AG04450 (cell line): ENCODE results near the gene MOV10. TPM values are rescaled to one million over a fixed set of nuclear protein-coding genes. Genes with fewer than 3 reads are reported as not detected.
"Not testable (repeated sequence)": the region's sequence is repeated elsewhere in the genome, so short reads cannot be mapped to it uniquely, and the experiment has no call there.

ENCODE experiments used
- CTCF ChIA-PET: fragments of 300-600, 350-600 bp; formaldehyde crosslinking; extraction: SDS; loops from one replicate; lab custom pipeline; 2022; ENCODE audit warnings: antibody characterized with exemption, inconsistent platforms; lab: Charles Lee
- POLR2A ChIA-PET: fragments of 350-600 bp; formaldehyde crosslinking; extraction: SDS; loops from one replicate; lab custom pipeline; 2021; ENCODE audit warnings: antibody characterized with exemption, inconsistent platforms; lab: Yijun Ruan, JAX
- DNase-seq: peaks from one replicate; pipeline ENCODE4 v3.0.0-alpha.2; 2011; ENCODE audit warnings: low read depth, low spot score
- H3K27ac ChIP-seq: one replicate; pipeline ENCODE4 v1.5.1; 2012; ENCODE audit warnings: low read depth, low read length, control low read depth
- H3K27me3 ChIP-seq: one replicate; pipeline ENCODE4 v1.6.0; 2012; ENCODE audit warnings: low read length; ENCODE audit not compliant: control insufficient read depth, insufficient read depth
- H3K4me3 ChIP-seq: 2 replicates; pipeline ENCODE4 v1.5.1; 2011; ENCODE audit warnings: mild to moderate bottlenecking, low read depth, low read length, control low read depth
- H3K9me3 ChIP-seq: 2 replicates; pipeline ENCODE4 v1.5.1; 2012; ENCODE audit warnings: low read length; ENCODE audit not compliant: control insufficient read depth, insufficient read depth
- polyA plus RNA-seq: library from polyadenylated mRNA; depleted of rRNA; stranded (reverse); fragments of >200 nt; gene quantifications from 2 replicates; pipeline ENCODE4 v1.2.3, GENCODE V29; 2011
- TF ChIP-seq, protein P1 (sequence below): IDR thresholded peaks from 2 replicates; pipeline ENCODE4 v1.5.1; 2011; ENCODE audit warnings: low read depth, low read length, control low read depth, inconsistent platforms

The MOV10 gene
- polyA plus RNA-seq, 1 experiment: 58.1 TPM

DNA sequence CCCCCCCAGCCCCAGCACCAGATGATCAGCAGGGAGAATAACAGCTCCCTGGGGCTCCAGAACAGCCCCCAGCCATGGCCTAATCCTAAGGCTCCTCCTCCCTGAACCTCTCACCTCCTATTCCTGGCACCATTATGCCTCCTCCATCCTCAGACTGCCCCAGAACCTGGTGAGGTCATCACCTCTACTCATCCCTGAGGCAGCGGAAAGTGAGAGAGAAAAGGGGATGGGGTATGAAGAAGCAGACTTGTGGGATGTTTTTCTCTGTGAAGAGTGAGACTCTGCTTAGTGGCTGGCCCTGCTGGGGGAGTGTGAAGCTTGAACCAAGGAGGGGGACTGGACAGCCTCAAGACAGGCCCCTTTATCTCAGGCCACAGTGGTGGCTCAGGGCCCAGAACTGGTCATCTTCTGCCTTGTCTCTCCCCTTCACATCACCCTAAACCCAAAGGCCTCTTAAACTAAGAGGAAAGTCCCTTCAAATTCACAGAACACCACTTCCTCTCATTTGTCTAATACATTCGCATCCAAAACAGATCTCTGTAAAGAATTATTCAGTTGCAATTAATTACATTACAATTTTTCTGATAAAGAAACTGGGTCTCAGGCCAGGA lies 42.9 kb downstream of the MOV10 start:
- ChIA-PET POLR2A (interaction anchor here (0.9 kb wide), 1 partner anchor 9 kb away, joined by 4 read pairs; no protein-coding TSS in a partner anchor), CTCF (interaction anchor here (0.6 to 12.0 kb wide), 21 partner anchors 9 to 1036 kb away, joined by 3 to 515 read pairs (median 16); partner anchors contain the start of genes LRIG2 and RHOC)
- Histone ChIP-seq H3K27me3 (peaks cover 3% of the 10 kb centered on the region), H3K27ac (no peak overlapping the region), H3K4me3 (no peak overlapping the region), H3K9me3 (no peaks in the 10 kb centered on the region; the same call in 1 of the 2 replicates)
- TF ChIP-seq, protein P1, sequence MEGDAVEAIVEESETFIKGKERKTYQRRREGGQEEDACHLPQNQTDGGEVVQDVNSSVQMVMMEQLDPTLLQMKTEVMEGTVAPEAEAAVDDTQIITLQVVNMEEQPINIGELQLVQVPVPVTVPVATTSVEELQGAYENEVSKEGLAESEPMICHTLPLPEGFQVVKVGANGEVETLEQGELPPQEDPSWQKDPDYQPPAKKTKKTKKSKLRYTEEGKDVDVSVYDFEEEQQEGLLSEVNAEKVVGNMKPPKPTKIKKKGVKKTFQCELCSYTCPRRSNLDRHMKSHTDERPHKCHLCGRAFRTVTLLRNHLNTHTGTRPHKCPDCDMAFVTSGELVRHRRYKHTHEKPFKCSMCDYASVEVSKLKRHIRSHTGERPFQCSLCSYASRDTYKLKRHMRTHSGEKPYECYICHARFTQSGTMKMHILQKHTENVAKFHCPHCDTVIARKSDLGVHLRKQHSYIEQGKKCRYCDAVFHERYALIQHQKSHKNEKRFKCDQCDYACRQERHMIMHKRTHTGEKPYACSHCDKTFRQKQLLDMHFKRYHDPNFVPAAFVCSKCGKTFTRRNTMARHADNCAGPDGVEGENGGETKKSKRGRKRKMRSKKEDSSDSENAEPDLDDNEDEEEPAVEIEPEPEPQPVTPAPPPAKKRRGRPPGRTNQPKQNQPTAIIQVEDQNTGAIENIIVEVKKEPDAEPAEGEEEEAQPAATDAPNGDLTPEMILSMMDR: no peak
- DNase-seq: no peak

DNA sequence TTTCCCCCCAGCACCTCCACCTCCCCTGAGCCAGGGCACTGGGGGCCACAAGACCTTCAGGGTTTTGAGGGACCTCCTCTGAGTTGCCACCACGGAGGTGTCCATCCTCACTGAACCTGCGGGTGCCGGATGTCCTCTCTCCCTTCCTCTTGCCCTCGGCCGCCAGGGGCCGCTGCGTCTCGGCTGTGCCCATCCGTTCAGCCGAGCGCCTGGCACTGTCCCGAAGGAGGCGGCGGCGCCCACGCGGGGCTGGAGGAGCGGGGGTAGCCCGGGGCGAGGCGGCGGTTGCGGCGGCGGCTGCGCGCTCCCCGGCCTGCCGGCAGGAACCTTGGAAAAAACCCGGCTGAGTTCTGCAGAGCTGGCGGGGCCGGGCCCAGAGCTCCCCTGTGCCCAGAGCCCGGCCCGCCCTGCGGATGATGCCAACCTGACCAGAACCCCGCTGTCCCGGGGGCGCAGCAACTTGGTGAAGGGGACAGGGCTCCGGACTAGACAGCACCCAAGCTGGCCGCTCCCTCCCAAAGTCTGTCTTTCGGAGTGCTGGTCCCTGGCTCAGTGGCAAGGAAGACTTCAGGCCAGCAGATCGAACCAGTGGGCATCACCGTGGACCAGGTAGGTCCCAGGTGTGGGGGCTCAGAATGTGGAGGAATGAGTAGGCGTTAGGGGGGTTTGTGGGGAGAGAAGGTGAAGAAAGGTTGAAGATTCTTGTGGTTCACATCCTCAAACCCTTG lies 44.4 kb downstream of the MOV10 start:
- Histone ChIP-seq H3K27ac (no peak overlapping the region), H3K27me3 (peaks cover 3% of the 10 kb centered on the region), H3K9me3 (no peaks in the 10 kb centered on the region; the same call in 1 of the 2 replicates), H3K4me3 (peak overlapping the region; percentile 17; the same call in 1 of the 2 replicates)
- POLR2A ChIA-PET: no interaction called here
- no peak for DNase-seq
- TF ChIP-seq, protein P1: peak; percentile 82
- CTCF ChIA-PET: interaction anchor here (0.5 to 12.0 kb wide), 49 partner anchors 8 to 1071 kb away, joined by 3 to 515 read pairs (median 4); partner anchors contain the start of genes LRIG2 and SLC16A1

DNA sequence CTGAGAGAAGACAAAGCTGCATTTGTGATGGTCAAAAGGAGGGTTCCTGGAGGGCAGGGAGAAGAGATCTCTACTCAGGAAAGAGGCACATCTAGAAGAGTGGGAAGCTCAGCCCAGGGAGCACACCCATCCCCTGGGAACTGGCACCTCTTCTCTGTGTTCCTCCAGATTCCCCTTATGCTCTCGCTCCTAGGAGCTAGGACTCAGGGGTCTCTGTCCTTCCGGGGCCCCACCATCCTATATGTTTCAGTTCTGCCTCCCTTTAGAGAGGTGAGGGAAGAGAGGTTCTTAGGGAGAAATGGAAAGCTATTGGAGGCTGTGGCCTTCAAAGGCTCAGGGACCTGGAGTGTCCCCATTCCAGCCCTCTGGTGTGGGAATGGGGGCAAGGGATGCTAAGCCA lies 45.2 kb downstream of the MOV10 start:
- POLR2A ChIA-PET: no interaction called here
- Histone ChIP-seq H3K27me3 (no peaks in the 10 kb centered on the region), H3K4me3 (no peak overlapping the region), H3K27ac (no peak overlapping the region), H3K9me3 (no peaks in the 10 kb centered on the region)
- DNase-seq: no peak
- TF ChIP-seq, protein P1: no peak
- CTCF ChIA-PET: interaction anchor here (0.6 to 12.0 kb wide), 13 partner anchors 11 to 353 kb away, joined by 3 to 515 read pairs (median 17); partner anchors contain the start of genes LRIG2 and SLC16A1

DNA sequence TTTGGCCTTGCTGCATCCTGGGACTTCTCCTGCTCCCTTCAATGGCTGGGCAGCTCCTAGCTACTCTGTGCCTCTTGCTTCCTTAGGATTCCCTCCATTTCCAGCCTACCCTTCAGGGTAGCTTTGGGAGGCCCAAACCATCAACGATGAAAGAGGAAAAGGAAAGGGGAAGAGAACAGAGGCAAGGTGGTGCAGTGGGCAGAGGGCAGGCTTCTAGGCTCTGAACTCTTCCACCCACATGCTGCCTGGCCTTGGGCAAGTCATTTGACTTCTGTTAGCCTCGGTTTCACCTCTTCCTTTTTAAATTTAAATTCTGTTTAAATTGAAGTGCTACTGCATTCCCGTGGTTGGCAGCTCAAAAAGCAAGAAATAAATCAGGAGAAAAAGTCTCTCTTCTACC lies 46.3 kb downstream of the MOV10 start:
- TF ChIP-seq, protein P1: no peak
- ChIA-PET CTCF (interaction anchor here (1.2 to 12.0 kb wide), 5 partner anchors 9 to 352 kb away, joined by 12 to 515 read pairs (median 13); partner anchors contain the start of gene LRIG2), POLR2A (interaction anchor here (0.6 kb wide), 1 partner anchor 10 kb away, joined by 9 read pairs; no protein-coding TSS in a partner anchor)
- no peak for DNase-seq
- Histone ChIP-seq H3K27ac (no peak overlapping the region), H3K4me3 (no peak overlapping the region), H3K27me3 (no peaks in the 10 kb centered on the region), H3K9me3 (no peaks in the 10 kb centered on the region)

DNA sequence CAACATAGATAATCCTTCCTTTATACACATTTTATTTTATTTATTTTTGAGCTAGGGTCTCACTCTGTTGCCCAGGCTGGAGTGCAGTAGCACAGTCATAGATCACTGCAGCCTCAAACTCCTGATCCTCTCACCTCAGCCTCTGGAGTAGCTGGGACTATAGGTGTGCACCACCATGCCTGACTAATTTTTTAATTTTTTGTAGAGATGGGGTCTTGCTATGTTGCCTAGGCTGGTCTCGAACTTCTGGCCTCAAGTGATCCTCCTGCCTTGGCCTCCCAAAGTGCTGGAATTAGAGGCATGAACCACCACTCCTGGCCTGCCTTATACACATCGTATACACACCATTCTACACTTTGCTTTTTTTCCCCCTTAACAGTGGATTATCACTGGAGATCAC lies 46.8 kb downstream of the MOV10 start:
- not testable (repeated sequence) for DNase-seq, H3K9me3 ChIP-seq, H3K27me3 ChIP-seq, H3K4me3 ChIP-seq, H3K27ac ChIP-seq
- CTCF ChIA-PET: interaction anchor here (0.6 to 12.0 kb wide), 6 partner anchors 9 to 352 kb away, joined by 3 to 515 read pairs (median 13); partner anchors contain the start of gene LRIG2
- POLR2A ChIA-PET: interaction anchor here (0.6 kb wide), 1 partner anchor 9 kb away, joined by 9 read pairs; no protein-coding TSS in a partner anchor
